Inflammatory macrophage treated with lipopolysaccharide for 4 hours (primary cell): ENCODE data around the gene ADH6.
"Not testable (repeated sequence)": the region's sequence is repeated elsewhere in the genome, so short reads cannot be mapped to it uniquely, and the experiment has no call there.

Experiments used
- DNase-seq: peaks from one replicate; pipeline ENCODE4 v3.0.0-alpha.2; 2020

Gene ADH6

GRCh38 chr4:99219072-99219471 lies at the start of gene ADH6:
Gene ADH6 (minus strand): TSS chr4:99219246. CDS start chr4:99219152, 94 bp downstream.
- no peak for DNase-seq

GRCh38 chr4:99264927-99265326 lies 45.9 kb upstream of the ADH6 start:
- DNase-seq: no peak

DNA sequence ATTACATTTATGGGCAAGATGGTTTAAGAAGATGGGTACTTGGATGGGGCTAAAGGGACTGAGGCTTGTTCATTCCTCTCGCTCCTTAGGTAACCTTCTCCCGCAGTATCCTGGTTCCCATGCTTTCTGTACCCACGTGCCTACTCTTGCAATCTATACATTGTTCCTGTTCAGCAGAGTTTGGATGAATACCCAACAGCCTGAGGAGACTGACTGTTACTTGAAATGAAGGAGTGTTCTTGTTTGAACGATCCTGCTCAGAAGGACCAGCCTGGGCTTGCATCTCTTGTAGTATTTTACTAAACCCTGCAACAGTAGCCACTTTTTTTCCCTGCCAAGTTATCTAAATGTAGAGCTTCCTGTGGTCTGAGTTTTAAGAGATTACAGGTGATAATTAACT lies 33.7 kb upstream of the ADH6 start:
- DNase-seq: no peak

GRCh38 chr4:99248714-99249113 lies 29.7 kb upstream of the ADH6 start:
- DNase-seq: no peak

DNA sequence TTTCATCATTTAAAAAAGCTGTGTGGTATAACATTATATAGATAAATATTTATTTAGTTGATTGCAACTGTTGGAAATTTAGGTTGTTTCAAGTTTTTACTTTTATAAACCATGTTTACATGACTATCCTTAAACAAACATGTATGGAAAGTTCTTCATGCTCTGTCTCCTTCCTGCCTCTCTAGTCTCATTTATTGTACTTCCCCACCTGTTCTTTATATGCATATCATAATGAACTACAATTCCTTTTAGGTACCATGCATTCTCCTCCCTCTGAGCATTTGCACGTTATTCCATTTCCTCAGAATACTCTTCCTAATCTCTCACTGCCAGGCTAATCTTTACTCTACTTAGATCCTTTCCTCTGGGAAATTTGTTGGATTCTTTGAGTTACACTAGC lies 16.9 kb upstream of the ADH6 start:
- DNase-seq: no peak

DNA sequence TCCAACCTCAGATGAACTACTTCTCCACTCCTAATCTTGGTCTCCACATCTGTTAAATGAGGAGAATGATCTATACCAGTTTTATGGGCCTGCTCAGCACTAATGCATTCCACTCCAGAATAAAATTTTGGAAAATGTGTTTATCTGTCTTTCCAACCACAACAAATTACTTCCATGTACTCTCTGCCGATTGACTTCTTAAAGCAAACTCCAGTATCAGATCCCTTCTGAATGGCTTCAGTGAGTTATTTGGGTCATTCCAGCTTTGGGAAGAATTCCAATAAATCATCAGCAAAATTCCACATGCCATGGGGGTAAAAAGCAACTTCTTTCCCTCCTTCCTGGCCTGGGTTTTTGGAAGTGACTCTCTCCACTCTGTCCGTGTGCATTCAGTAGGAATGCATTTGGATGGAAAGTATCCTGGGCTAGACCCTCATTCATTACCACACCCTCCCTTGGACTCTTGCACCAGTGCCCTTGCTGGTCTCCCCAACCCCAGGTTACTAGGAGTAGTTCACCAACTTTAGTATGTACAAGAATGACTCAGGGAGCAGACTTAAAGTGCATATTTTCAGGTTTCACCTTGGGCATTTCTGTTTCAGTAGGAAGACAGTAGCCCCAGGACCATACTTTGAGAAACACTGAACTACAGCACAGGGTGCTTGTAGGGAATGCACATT lies 15.4 kb upstream of the ADH6 start:
- DNase-seq: no peak

DNA sequence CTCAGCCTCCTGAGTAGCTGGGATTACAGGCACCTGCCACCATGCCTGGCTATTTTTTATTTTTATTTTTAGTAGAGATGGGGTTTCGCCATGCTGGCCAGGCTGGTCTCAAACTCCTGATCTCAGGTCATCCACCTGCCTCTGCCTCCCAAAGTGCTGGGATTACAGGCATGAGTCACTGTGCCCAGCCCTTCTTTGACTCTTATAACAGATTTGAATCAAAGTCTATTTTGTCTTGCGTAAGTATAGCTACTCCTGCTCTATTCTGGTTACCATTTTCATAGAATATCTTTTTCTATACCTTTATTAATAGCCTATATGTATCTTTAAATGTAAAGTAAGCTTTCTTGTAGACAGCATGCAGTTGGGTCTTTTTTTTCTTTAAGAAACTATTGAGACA lies 14.4 kb upstream of the ADH6 start:
- DNase-seq: not testable (repeated sequence)

GRCh38 chr4:99228706-99229105 lies 9.7 kb upstream of the ADH6 start:
- not testable (repeated sequence) for DNase-seq

- DNase-seq: not testable (repeated sequence)
Measured at GRCh38 chr4:99227646-99228045, 8.6 kb upstream of the ADH6 start.

GRCh38 chr4:99221980-99222379 lies 2.9 kb upstream of the ADH6 start:
- DNase-seq: no peak

- no peak for DNase-seq
Measured at GRCh38 chr4:99219479-99219878, 433 bp upstream of the ADH6 start.

- no peak for DNase-seq
Measured at GRCh38 chr4:99215521-99215920, 3.5 kb downstream of the ADH6 start.

GRCh38 chr4:99210789-99211188 lies 8.3 kb downstream of the ADH6 start:
- no peak for DNase-seq

- DNase-seq: no peak
Measured at GRCh38 chr4:99209671-99210070, 9.4 kb downstream of the ADH6 start.

DNA sequence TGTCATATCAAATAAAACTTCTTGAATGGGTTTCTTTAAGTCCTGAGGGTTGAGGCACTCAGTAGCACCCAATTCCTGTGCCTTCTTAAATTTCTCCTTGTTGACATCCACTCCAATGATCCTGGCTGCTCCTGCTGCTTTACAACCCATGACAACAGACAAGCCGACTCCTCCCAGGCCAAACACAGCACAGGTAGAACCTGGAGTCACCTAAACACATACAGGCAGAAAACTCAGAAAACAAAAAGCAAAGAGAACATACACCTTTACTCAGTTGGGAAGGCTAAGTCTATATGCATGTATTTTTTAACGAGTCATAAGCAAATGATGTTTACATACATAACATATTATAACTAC lies 10.3 kb downstream of the ADH6 start:
- DNase-seq: no peak

GRCh38 chr4:99207911-99208718 lies 10.9 kb downstream of the ADH6 start:
- no peak for DNase-seq

GRCh38 chr4:99207069-99207743 lies 11.8 kb downstream of the ADH6 start:
- no peak for DNase-seq

DNA sequence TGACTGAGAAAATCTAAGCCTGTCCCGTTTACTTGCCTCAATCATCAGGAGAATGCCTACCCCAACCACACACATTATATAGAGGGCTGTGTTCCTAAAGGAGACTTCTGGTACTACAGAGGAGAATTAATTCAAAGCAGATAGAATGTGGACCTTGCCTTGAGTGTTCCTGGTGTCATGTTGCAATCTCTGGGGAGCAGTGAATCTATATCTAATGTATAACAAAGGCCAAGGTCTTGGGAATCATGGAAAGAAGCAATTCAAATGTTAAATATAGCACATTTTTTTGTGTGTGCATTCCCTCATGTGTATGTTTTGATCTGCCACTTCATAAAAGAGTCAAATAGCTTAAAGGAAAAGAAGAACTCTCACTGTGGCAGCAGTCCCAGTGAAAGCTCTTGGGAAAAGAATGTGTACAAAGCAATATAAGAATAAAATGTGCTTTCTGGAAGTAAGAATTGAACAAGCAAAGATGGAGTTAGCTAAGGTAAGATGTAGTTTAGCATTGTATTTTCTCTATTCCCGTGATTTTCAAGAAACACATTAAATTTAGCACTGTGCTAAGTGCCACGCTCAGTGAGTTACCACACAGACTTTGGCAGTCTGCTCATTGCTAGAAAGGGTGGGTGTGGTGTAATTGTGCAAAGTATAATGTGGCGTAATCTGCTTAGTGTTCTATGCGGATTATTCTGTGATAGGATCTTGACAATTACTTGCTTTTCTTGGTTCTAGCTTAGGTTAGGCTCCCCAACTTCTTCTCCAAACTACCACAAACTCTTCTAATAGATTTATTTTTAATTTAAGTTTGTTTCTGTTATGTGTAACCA lies 13.7 kb downstream of the ADH6 start:
- DNase-seq: no peak

DNA sequence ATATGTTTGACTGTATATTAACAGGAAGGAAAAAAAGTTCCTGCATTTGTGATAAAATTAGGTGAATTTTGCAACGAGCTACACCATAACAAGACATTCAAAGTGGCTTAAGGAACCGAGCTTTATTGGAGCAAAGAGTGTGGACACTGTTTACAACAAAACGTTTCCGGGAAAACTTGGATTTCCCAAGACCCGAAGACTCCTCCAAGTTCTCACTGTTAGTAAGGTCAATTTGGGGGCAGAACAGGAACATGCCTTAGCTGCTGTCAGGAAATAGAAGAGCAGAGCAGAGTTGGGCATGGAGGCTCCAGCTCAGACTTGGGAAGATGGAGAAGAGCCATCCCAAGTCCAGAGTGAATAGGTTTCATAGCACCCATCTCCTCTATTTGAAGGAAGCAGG lies 16.5 kb downstream of the ADH6 start:
- DNase-seq: no peak

- DNase-seq: no peak
Measured at GRCh38 chr4:99202094-99202493, 17.0 kb downstream of the ADH6 start.

DNA sequence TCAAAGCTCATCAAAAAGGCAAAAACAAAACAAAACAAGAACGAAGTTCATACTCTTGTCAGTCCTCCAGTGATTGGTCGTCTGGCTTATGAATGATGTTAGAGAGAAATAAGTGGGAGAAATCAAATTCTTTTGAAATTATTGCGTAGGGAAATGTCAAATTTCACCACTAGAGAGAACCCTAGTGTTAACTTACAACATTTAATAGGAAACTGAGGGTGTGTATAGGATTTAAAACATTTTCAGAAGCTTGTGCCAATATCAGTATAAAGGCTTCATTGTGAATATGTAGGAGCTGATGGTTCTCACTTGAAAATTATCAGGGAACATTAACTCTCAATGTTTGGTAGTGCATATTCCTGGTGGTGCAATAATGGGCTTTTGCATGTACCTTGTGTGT lies 17.4 kb downstream of the ADH6 start:
- no peak for DNase-seq

GRCh38 chr4:99200138-99200537 lies 18.9 kb downstream of the ADH6 start:
- DNase-seq: no peak

DNA sequence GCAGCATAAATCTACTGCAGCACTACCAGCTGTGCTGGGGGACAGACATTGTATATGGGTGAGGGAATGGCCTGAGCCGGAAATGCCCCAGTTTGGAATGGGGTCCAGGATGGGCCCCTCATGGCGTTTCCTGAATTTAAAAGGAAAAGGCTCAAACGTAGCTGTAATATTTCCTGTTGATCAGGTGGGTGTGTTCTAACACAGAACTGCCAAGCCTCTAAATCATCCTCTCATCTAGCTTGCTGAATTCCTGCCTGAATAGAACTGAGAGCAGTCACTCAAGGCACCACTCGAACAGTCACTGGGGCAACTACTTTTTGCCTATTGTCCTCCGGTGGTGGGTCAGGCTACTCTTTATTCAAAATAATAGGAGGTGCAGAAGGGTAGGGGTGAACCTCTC lies 28.7 kb downstream of the ADH6 start:
- no peak for DNase-seq
